GM19395 (cell line): ENCODE results near the gene VIPR2.
"Not testable (repeated sequence)": the region's sequence is repeated elsewhere in the genome, so short reads cannot be mapped to it uniquely, and the experiment has no call there.

ENCODE experiments used
- ATAC-seq: cut with Tn5 transposase; IDR thresholded peaks from one replicate; pipeline ENCODE4 v1.9.1; 2021; ENCODE audit warnings: mild to moderate bottlenecking, moderate library complexity; ENCODE audit not compliant: unreplicated experiment

The VIPR2 gene

DNA sequence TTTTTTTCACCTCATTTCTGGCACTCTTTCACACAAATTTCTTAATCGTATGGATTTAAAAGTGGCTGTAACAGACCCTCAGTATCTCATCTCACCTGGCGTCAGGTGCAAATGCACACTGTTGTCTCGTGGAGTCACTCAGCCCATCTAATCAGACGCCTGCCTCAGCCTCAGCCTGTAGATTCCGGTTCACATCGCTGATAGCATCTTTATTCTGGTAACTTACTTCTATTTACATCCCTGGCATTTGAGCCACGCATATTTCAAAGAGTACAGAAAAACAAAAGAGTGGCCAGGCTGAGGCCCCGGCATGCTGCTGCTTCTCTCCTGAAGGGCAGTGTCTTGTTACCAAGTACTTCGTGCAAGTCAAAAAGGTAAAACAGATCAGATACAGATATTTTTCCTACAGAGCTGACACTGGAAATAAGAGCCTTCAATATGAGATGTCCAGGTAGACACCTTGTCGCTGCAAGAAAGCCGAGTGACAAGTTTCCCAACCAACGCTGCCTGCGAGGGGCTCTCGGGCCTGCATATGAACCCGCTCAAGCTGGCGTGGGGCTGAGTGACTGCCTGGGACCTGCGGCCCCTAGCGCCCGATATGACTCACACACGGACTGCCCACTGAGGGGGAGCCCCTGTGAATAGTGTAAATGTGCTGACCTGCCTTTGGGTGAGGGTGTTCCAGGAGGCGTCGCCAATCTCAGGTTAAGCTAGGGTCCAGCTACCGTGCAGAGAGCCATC lies 4.3 kb downstream of the VIPR2 start:
- ATAC-seq = no peak

DNA sequence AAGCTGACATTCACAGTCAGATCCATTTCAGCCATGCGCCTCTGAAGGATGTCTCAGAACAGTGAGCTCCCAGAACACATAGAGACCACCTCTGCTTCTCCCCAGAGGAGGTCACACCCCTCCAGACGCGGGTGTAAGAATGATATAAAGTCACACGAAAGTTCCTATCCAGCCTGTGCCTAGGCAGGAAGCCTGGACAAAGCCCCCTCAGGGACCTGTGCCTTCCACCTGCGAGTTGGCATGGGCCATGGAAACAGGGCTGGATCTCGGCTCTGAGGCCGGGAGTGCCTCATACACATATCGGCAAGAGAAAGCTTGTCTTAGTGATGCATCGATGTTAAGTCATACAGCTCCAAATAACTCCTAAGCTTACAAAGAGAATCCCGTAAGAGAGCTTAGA lies 5.0 kb downstream of the VIPR2 start:
- ATAC-seq = no peak

GRCh38 chr7:159139202-159139601 lies 5.5 kb downstream of the VIPR2 start:
- ATAC-seq = no peak

- no peak for ATAC-seq
These were observed 6.2 kb downstream of the VIPR2 start for GRCh38 chr7:159138508-159138907.

DNA sequence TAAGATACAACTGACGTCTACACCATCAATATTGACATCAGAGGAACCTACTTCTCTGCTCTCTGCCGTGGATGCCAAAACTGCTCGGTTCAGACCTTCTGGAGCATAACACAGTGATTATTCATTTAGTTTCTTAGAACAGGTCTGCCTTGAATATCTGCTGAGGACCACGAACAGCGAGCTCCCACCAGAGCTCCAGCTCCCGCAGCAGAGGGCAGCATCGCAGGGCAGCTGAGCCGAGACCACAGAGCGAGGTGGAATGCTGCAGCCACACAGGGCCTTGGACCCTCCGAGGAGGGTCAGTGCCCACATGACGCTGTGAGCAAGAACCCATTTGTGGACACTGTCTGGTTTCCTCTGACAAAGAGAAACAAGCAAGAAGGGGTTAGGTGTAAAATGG lies 6.8 kb downstream of the VIPR2 start:
- no peak for ATAC-seq

DNA sequence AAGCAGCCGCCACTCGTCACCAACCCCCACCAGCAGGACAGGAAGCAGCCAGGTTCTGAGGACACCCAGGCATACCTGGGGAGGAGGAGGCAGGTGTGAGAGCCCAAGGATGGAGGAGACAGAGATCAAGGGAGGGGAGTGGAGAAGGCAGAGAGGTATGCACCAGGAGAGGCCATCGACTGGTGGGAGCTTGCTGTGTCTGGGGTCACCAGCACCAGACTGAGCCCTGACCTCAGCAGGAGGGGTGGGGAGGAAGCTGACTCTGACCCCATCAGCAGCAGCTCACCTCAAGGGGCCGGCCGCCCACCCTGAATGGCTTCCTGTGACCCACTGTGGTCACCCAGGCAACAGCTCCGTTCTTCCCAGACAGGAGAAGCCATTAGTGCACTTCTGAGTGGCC lies 7.8 kb downstream of the VIPR2 start:
- ATAC-seq = no peak

GRCh38 chr7:159136442-159136841 lies 8.2 kb downstream of the VIPR2 start:
- no peak for ATAC-seq

- no peak for ATAC-seq
These were observed 8.7 kb downstream of the VIPR2 start for GRCh38 chr7:159136013-159136412.

- not testable (repeated sequence) for ATAC-seq
These were observed 11.8 kb downstream of the VIPR2 start for GRCh38 chr7:159132670-159133443.

GRCh38 chr7:159130820-159131219 lies 13.8 kb downstream of the VIPR2 start:
- ATAC-seq = no peak

DNA sequence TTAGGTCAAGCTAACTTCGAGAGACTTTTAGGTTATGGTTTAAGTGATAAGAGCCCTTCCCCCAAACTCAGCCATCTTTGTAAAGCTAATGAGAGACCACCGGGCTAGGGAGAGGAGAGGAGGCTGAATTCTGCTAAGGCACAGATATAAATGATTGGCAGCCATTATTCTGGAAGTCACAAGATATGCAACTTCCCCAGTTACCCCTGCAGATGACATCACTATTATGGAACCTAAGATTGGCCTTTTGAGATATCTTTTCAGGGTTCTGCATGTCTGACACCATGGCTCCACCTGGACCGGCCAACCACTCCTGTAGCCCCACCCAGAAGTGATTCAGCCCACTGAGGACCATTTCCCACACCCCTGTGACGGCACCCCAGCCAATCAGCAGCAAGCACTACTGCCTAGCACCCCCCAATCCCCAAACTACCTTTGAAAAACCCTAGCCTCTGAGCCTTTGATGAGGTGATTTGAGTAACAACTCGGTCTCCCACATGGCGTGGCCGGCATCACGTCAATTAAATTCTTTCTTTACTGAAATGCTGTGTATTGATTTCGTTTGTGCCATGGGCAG lies 14.4 kb downstream of the VIPR2 start:
- ATAC-seq = no peak

DNA sequence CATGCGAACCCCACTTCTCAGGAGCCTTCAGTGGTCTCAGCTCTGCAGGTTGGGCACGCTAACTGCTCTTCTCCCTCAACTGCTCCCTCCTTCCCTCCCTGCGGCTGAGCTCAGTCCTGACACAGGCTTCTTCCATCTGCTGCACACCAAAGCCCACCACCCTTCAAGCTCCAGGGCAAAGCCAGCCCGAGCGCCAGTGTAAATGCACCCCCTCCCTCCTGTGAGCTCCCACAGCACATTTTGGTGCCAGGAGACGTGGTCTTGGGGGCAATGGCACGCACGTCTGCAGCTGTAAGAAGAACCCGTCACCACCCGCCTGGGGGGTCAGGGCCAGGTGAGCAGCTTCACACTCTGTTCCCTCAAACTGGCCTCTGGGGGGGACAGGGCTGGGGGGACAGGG lies 15.9 kb downstream of the VIPR2 start:
- ATAC-seq = no peak

DNA sequence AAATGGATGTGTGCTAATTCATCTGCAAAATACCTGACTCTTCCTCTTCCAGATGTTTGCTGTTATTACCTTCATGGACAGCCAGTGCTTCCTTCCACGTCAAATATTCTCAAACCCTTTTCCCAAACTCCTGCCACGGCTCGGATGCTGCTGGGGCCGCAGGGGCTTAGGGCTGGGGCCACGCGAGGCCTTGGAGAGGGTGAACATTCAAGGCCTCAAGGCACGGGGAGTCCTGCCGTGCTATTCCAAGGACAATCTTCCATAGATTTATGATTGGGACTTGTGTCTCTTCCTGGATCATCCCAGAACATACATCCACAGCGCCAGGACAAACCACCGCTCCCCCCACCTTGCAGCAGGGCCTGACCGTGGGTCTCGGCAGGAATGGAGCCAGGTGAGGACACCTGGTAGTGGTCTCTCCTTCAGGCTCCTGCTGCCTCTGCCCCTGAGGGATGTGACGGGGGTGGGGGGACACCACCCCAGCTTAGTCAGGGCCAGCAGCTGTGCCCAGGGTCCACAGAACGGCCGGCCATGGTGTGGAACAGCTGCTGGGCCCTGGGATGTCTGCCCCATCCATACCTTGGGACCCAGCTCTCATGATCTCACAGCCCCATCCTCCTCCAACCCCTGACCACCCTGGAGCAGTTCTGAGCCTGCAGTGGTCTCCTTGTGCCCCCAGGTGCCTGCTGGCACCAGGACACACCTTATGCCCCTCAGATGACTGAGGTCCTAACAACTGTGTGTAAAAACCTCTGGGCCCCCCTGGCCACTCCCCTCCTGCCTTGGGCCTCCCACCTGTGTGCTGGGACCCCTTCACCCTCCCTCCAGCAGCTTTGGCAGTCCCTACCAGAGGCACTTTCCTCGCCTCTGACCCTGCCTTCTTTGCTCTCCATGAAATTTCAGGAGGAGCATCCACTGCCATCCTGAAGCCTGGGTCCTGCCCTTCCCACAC lies 16.7 kb downstream of the VIPR2 start:
- ATAC-seq = no peak

GRCh38 chr7:159126311-159127260 lies 18.1 kb downstream of the VIPR2 start:
- no peak for ATAC-seq

DNA sequence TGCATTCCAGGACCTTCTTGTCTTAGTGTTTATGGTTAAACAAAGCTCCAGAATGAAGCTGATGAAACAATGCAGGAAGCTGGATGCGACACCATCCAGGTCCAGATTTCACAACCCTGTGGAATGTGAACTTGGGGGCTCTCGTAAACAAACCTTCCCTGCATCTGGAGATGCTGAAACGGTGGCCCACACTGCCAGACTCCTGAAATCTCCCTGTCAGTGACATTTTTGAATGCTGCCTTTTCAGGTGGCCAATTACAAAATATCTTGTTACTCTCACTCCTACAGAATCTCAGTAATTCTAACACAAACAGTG lies 18.8 kb downstream of the VIPR2 start:
- no peak for ATAC-seq

DNA sequence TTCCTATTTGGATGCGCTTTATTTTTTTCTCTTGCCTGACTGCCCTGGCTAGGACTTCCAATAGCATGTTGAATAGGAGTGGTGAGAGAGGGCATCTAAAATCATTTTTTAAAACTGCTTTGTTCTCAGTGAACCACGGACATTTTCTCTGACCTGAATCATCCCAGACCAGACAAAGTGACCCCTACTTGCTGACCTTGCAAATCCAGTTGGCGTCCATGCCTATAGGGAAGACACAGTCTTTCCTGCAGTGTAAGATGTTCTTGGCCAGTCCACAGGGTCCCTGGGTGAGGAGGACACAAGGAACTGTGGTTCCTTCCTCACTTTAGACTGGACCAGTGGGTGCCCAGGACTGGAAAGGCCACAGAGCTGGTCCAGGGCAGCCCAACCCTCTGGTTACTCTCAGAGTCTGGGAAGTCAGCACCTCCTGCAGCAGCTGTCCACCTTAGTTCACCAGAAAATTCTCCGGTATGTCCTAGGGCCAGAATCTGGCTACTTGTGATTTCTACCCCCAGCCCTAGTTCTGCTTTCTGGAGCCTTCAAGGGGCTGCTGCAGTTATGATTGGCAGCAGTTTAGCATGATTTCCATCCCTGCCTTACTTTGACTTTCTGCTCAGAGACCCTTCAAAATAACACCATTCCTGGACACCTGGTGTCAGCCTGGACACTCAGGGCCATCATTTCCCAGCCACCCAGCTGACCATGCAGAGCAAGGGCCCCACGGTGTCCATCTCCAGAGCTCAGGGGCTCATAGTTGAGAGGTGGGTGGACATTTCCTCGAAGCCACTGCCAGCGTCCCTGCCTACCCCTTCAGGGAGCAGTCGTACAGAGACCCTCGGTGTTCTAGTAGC lies 19.3 kb downstream of the VIPR2 start:
- no peak for ATAC-seq

GRCh38 chr7:159123793-159124192 lies 20.9 kb downstream of the VIPR2 start:
- ATAC-seq = not testable (repeated sequence)

- ATAC-seq = not testable (repeated sequence)
These were observed 21.4 kb downstream of the VIPR2 start for GRCh38 chr7:159123294-159123693.

DNA sequence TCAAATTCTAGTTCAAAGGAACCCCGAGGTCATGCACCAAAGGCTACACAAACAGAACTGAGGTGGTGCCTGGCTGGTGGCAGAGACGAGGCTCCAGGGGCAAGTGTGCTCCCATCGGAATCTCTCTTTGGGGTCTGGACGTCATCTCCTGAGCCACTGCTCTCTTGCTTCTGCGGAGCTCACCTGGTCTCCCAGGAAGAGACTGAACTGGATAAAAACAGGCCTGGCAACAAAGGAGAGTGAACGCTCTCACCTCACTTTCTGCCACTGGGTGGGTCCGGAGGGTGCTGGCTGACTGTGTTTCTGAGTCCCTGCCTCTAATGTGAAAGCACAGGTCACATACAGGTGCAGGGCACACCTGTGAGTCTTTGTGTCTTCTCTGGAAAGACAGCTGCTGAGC lies 22.4 kb downstream of the VIPR2 start:
- no peak for ATAC-seq
